K562 (cell line): Measurements from ENCODE around the gene KIF3A. TPM values are rescaled to one million over a fixed set of nuclear protein-coding genes. Genes with fewer than 3 reads are reported as not detected.
A peak's percentile ranks its signal among the peaks of the same experiment; 100 is the strongest.

Source experiments
- CAMTA2 ChIP-seq: fragments of 250-450 bp; sonication (Bioruptor Pico); conservative IDR thresholded peaks from 2 replicates; pipeline ENCODE4 v1.5.1; 2022
- CREM ChIP-seq: IDR thresholded peaks from 2 replicates; pipeline ENCODE4 v1.6.1; 2014; ENCODE audit warnings: antibody characterized with exemption, low read depth
- EGR1 ChIP-seq: fragments of 450-650 bp; conservative IDR thresholded peaks from 2 replicates; pipeline ENCODE4 v1.6.1; 2017; ENCODE audit warnings: mild to moderate bottlenecking
- FOXK2 ChIP-seq, 2 experiments: fragments of 450-650 bp; IDR thresholded peaks in 1 of 2; conservative IDR thresholded peaks in 1 of 2; 2 replicates each; pipeline ENCODE4 v1.6.1; 2016; ENCODE audit warnings: low read depth in 2 of 2, mild to moderate bottlenecking in 1 of 2
- FUS ChIP-seq: fragments of 200-400 bp; formaldehyde crosslinking; optimal IDR thresholded peaks from 2 replicates; pipeline ENCODE3; 2017; ENCODE audit warnings: low read depth, low read length
- HDAC1 ChIP-seq, 2 experiments: fragments of 450-650 bp; IDR thresholded peaks; 2 replicates each; pipeline ENCODE4 v1.6.1; 2016 to 2017; ENCODE audit warnings: inconsistent platforms in 1 of 2, mild to moderate bottlenecking in 1 of 2, moderate library complexity in 1 of 2
- IRF2 ChIP-seq: sonication (generic); formaldehyde crosslinking; IDR thresholded peaks from 2 replicates; pipeline ENCODE4 v1.8.1; 2022; ENCODE audit warnings: mild to moderate bottlenecking, missing genetic modification reagents
- KAT7 ChIP-seq: sonication (generic); formaldehyde crosslinking; IDR thresholded peaks from 2 replicates; pipeline ENCODE4 v1.8.0; 2022; ENCODE audit warnings: missing genetic modification reagents, mild to moderate bottlenecking, borderline replicate concordance
- MCM2 ChIP-seq: fragments of 450-650 bp; IDR thresholded peaks from 2 replicates; pipeline ENCODE4 v1.6.1; 2017; ENCODE audit warnings: low read depth, mild to moderate bottlenecking
- MTF1 ChIP-seq: fragments of 250-450 bp; sonication (Bioruptor Pico); IDR thresholded peaks from 2 replicates; pipeline ENCODE4 v1.9.0; 2021; ENCODE audit warnings: moderate library complexity, mild to moderate bottlenecking, inconsistent platforms, borderline replicate concordance
- NFIC ChIP-seq: fragments of 450-650 bp; IDR thresholded peaks from 2 replicates; pipeline ENCODE4 v1.6.1; 2017; ENCODE audit warnings: mild to moderate bottlenecking, inconsistent platforms
- NUFIP1 ChIP-seq: fragments of 450-650 bp; IDR thresholded peaks from 2 replicates; pipeline ENCODE4 v1.6.1; 2018; ENCODE audit not compliant: partially characterized antibody
- SUPT5H ChIP-seq: fragments of 450-650 bp; IDR thresholded peaks from 2 replicates; pipeline ENCODE4 v1.6.1; 2016
- TBP ChIP-seq: optimal IDR thresholded peaks from 2 replicates; pipeline ENCODE3; 2011; ENCODE audit warnings: low read depth, low read length, improper control_type of control experiment
- ZNF121 ChIP-seq: sonication (generic); formaldehyde crosslinking; conservative IDR thresholded peaks from 2 replicates; pipeline ENCODE4 v1.8.0; 2022; ENCODE audit warnings: missing genetic modification reagents
- ZNF134 ChIP-seq: fragments of 250-450 bp; sonication (Bioruptor Pico); conservative IDR thresholded peaks from 2 replicates; pipeline ENCODE4 v1.4.0; 2020
- polyA plus RNA-seq, 8 experiments: library from polyadenylated mRNA; depleted of rRNA in 4 of 8; stranded (reverse) in 5 of 8; unstranded in 3 of 8; fragments of >200 nt; fragmentation: Nextera tagmentation in 2 of 8; fragmentation: Illumina TruSeq in 1 of 8; extraction: Ambion mirVana in 2 of 8; extraction: Trizol in 1 of 8; gene quantifications; 2 replicates each; pipeline versions ENCODE4 v1.2.1 to v1.2.3, GENCODE V29; 2011 to 2014; ENCODE audit warnings: inconsistent platforms in 1 of 8, missing spikeins in 1 of 8
- total RNA-seq, 7 experiments: library from RNA; depleted of rRNA in 6 of 7; stranded (reverse); fragments of >200 nt in 6 of 7; fragmentation: Illumina TruSeq in 2 of 7; extraction: Trizol in 2 of 7; gene quantifications; 2 replicates each; pipeline versions ENCODE4 v1.2.1 to v1.2.3, GENCODE V29; 2011 to 2021; ENCODE audit warnings: low replicate concordance in 1 of 7
- TF ChIP-seq, protein P1 (sequence below), 2 experiments: fragments of 450-650 bp; formaldehyde crosslinking in 1 of 2; IDR thresholded peaks; 2 replicates each; pipeline versions ENCODE4 v1.4.0 to v1.6.1; 2014 to 2020; ENCODE audit warnings: mild to moderate bottlenecking in 2 of 2, borderline replicate concordance in 1 of 2, low read depth in 1 of 2
- TF ChIP-seq, protein P2 (sequence below): fragments of 250-450 bp; sonication (Bioruptor Pico); IDR thresholded peaks from 2 replicates; pipeline ENCODE4 v1.5.0; 2021
- TF ChIP-seq, protein P3 (sequence below): fragments of 450-650 bp; IDR thresholded peaks from 2 replicates; pipeline ENCODE4 v1.6.1; 2016

KIF3A gene
- total and polyA plus RNA-seq, 9 of the 15 experiments (the other 6 are each of a cell fraction or from before 2014, with no cell fraction given), result 1.5 to 7.8 (median 6.0) TPM

DNA sequence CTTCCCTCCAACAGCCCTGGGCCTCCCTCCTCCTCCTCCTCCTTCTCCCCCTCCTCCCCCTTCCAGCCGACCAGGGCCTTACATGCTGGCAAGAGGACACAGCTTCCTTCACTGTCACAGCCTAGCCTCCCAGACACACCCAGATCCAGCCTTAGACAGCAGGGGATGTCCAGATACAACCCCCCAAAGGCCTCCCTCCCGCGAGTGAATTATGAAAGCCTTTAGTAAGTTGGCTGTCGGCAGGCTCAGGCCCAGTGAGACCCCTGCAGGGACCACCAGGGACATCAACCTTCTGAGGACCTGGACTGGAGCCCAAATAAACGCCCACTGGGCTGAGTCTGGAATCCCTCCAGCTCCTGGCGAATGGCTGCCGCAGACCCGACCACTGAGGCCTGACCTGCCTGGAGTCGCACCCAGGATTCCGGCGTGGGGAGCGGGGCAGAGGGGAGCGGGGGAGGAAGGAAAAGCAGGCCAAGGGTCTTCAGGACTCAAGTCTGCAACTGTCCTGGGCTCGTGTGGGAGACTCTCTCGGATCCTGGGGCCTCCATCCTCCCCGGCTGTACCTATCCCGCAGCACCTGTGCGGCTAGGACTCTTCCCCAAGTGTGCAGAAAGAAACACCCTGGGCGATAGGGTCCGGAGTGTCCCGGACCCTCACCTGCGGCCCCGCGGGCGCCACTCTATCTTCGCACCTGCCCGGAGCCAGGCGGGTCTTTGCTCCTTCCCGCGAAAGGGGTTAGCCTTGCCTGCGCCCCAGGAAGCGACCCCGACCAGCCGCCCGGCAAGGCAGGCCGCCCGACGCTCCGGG is 39.0 kb upstream of the KIF3A start (continued):
- TF ChIP-seq, protein P1, sequence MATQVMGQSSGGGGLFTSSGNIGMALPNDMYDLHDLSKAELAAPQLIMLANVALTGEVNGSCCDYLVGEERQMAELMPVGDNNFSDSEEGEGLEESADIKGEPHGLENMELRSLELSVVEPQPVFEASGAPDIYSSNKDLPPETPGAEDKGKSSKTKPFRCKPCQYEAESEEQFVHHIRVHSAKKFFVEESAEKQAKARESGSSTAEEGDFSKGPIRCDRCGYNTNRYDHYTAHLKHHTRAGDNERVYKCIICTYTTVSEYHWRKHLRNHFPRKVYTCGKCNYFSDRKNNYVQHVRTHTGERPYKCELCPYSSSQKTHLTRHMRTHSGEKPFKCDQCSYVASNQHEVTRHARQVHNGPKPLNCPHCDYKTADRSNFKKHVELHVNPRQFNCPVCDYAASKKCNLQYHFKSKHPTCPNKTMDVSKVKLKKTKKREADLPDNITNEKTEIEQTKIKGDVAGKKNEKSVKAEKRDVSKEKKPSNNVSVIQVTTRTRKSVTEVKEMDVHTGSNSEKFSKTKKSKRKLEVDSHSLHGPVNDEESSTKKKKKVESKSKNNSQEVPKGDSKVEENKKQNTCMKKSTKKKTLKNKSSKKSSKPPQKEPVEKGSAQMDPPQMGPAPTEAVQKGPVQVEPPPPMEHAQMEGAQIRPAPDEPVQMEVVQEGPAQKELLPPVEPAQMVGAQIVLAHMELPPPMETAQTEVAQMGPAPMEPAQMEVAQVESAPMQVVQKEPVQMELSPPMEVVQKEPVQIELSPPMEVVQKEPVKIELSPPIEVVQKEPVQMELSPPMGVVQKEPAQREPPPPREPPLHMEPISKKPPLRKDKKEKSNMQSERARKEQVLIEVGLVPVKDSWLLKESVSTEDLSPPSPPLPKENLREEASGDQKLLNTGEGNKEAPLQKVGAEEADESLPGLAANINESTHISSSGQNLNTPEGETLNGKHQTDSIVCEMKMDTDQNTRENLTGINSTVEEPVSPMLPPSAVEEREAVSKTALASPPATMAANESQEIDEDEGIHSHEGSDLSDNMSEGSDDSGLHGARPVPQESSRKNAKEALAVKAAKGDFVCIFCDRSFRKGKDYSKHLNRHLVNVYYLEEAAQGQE (IDR thresholded peaks at IDR 0.05; ENCODE audit: borderline replicate concordance), result no peak
- TF ChIP-seq, protein P1 (CRISPR knock-in tag; IDR thresholded peaks at IDR 0.05; ENCODE audit: low read depth), result no peak
- TF ChIP-seq IRF2 (CRISPR knock-in tag) (no peak), KAT7 (CRISPR knock-in tag) (0 out of 2 replicates have a peak, but pooled peaks have one; percentile 47), NFIC (peak; percentile 86), HDAC1 (IDR thresholded peaks at IDR 0.05) (peak in 1 of 2 experiments; percentile 67; a peak in 2 of 4 replicates), CREM (0 out of 2 replicates have a peak, but pooled peaks have one; percentile 10), TBP (peak; percentile 49), SUPT5H (0 out of 2 replicates have a peak, but pooled peaks have one; percentile 40), NUFIP1 (no peak), FOXK2 (conservative IDR thresholded peaks at IDR 0.05 in 1 of 2, IDR thresholded peaks at IDR 0.05 in 1 of 2; ENCODE audit: low read depth in 2 of 2) (no peak), FUS (no peak), ZNF121 (CRISPR knock-in tag) (no peak), MTF1 (no peak), EGR1 (peak; percentile 33; the same call in 1 of the 2 replicates), CAMTA2 (peak; percentile 73; the same call in 1 of the 2 replicates), ZNF134 (CRISPR knock-in tag) (no peak), MCM2 (no peak)
- TF ChIP-seq, protein P2, sequence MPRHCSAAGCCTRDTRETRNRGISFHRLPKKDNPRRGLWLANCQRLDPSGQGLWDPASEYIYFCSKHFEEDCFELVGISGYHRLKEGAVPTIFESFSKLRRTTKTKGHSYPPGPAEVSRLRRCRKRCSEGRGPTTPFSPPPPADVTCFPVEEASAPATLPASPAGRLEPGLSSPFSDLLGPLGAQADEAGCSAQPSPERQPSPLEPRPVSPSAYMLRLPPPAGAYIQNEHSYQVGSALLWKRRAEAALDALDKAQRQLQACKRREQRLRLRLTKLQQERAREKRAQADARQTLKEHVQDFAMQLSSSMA, result no peak
- TF ChIP-seq, protein P3, sequence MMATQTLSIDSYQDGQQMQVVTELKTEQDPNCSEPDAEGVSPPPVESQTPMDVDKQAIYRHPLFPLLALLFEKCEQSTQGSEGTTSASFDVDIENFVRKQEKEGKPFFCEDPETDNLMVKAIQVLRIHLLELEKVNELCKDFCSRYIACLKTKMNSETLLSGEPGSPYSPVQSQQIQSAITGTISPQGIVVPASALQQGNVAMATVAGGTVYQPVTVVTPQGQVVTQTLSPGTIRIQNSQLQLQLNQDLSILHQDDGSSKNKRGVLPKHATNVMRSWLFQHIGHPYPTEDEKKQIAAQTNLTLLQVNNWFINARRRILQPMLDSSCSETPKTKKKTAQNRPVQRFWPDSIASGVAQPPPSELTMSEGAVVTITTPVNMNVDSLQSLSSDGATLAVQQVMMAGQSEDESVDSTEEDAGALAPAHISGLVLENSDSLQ, result peak; percentile 65
